GM12801 (cell line): ENCODE results near the gene C1QTNF2.

Experiments used
- TF ChIP-seq, protein P1 (sequence below): IDR thresholded peaks from one replicate; pipeline ENCODE4 v1.5.1; 2011; ENCODE audit warnings: control low read depth; ENCODE audit not compliant: insufficient read length; ENCODE audit errors: extremely low read depth

C1QTNF2 gene

GRCh38 chr5:160380041-160380440 is 9.6 kb upstream of the C1QTNF2 start:
- TF ChIP-seq, protein P1, sequence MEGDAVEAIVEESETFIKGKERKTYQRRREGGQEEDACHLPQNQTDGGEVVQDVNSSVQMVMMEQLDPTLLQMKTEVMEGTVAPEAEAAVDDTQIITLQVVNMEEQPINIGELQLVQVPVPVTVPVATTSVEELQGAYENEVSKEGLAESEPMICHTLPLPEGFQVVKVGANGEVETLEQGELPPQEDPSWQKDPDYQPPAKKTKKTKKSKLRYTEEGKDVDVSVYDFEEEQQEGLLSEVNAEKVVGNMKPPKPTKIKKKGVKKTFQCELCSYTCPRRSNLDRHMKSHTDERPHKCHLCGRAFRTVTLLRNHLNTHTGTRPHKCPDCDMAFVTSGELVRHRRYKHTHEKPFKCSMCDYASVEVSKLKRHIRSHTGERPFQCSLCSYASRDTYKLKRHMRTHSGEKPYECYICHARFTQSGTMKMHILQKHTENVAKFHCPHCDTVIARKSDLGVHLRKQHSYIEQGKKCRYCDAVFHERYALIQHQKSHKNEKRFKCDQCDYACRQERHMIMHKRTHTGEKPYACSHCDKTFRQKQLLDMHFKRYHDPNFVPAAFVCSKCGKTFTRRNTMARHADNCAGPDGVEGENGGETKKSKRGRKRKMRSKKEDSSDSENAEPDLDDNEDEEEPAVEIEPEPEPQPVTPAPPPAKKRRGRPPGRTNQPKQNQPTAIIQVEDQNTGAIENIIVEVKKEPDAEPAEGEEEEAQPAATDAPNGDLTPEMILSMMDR: no peak

GRCh38 chr5:160379511-160379910 is 9.1 kb upstream of the C1QTNF2 start:
- TF ChIP-seq, protein P1: no peak

DNA sequence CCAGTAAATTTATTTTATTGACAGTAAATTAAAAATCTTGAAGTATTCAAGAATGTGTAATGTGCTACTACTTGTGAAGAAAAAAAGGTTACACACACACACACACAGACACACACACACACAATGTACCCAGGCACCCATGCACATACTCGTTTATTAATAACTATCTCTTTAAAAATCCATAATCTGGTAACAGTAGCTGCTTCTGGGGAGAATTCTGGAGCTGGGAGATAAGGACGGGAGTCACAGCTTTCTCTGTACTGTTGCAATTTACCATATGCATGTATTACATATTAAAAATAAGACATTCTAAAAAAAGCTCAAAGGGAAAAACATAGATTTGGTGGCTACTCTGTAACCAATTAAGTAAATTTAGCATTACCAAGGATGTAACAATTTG is 7.9 kb upstream of the C1QTNF2 start:
- TF ChIP-seq, protein P1: no peak

DNA sequence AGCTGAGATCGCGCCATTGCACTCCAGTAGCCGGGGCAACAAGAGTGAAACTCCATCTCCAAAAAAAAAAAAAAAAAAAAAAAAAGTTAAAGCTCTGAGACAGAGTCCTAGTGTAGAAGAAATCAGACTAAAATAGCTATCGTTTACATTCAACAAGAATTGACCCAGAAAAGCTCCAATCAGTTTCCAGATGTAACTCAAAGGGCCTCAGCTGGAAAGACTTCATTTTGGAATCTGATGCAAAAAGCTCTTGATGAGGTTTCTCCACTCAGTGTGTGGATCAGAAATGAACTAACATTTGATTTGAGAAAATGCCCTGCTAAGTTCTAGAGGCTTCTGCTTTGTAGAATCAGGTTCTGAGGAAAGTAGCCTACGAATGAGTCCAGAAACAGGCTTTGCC is 7.2 kb upstream of the C1QTNF2 start:
- TF ChIP-seq, protein P1: no peak

- TF ChIP-seq, protein P1: no peak
These were observed 6.0 kb upstream of the C1QTNF2 start for GRCh38 chr5:160376416-160376815.

GRCh38 chr5:160375701-160376100 is 5.3 kb upstream of the C1QTNF2 start:
- TF ChIP-seq, protein P1: no peak

GRCh38 chr5:160375166-160375565 is 4.7 kb upstream of the C1QTNF2 start:
- TF ChIP-seq, protein P1: no peak

- TF ChIP-seq, protein P1: no peak
These were observed 868 bp upstream of the C1QTNF2 start for GRCh38 chr5:160371294-160371693.
